GM12874 (cell line): ENCODE measurements around the gene SNX10.

ENCODE experiments used
- CTCF ChIP-seq: IDR thresholded peaks from 2 replicates; pipeline ENCODE4 v1.5.1; 2011; ENCODE audit warnings: low read depth, mild to moderate bottlenecking, control low read depth, low read length, moderate library complexity; ENCODE audit not compliant: insufficient read depth

SNX10 gene

DNA sequence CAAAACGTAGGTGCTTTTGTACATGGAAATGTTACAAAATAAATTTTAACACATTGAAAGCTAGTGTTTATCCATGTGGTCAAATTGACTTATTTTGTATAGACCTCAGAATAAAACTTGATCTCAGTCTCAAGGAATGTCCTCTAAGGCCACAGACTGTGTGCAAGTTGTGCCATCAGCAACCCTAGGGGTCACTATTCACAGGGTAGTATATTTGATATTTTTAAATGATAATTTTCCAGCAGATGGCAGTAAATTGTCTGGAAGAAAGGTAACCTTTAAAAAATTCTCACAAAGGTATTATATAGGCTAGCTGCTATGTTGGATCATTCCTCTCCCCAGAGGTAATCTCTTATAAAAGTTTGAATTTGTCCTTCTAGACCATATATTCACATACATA is 12.9 kb upstream of the SNX10 start:
- TF ChIP-seq CTCF, result 0 out of 2 replicates have a peak, but pooled peaks have one; percentile 8

DNA sequence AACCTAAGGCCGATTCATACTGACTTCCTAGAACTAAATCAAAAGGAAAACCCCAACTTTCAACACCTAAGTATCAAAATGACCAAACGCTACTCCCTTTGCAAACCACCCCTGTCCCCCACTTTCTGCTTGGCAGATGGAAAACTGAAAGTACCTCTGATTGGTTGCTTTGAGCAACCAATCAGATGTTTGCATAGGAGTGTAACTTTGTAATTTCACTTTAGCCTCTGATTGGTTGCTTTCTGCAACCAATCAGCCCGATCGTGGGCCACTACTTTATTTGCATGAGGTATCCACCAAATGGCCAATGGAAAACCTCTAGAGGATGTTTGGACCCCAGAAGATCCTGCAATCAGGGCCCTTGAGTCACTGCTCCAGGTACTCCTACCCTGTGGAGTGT is 12.3 kb upstream of the SNX10 start:
- no peak for TF ChIP-seq CTCF

- TF ChIP-seq CTCF, result no peak
These were observed 11.6 kb upstream of the SNX10 start for GRCh38 chr7:26280097-26280496.

DNA sequence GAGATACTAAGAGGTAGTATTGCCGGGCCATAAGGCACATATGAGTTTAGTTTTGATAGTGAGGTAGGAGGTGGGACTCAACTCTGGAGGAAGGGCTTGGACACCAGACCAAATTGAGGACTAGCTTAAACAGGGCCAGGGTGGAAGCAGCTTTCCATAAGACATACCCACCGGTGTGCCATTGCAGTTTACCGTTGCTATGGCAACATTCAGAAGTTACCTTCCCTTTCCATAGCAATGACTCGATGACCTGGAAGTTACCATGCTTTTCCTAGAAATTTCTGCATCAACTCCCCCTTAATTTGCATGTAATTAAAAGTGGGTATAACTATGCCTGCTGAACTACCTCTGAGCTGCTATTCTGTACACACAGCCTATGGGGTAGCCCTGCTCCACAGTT is 10.9 kb upstream of the SNX10 start:
- no peak for TF ChIP-seq CTCF

GRCh38 chr7:26284477-26284876 is 7.2 kb upstream of the SNX10 start:
- no peak for TF ChIP-seq CTCF

- 0 out of 2 replicates have a peak, but pooled peaks have one; percentile 21 for TF ChIP-seq CTCF
These were observed 6.5 kb upstream of the SNX10 start for GRCh38 chr7:26284995-26285632.

GRCh38 chr7:26286157-26286556 is 5.5 kb upstream of the SNX10 start:
- TF ChIP-seq CTCF, result no peak
